C4-2B (cell line): Measurements from ENCODE around the gene MAP1LC3B.

Source experiments
- H3K27ac ChIP-seq: fragments of 450-650 bp; 2 replicates; pipeline ENCODE4 v1.5.1; 2017
- ZFX ChIP-seq: fragments of 450-650 bp; IDR thresholded peaks from 2 replicates; pipeline ENCODE4 v1.6.1; 2017
- TF ChIP-seq, protein P1 (sequence below): fragments of 450-650 bp; conservative IDR thresholded peaks from 2 replicates; pipeline ENCODE4 v1.5.1; 2017; ENCODE audit warnings: mild to moderate bottlenecking

MAP1LC3B gene

DNA sequence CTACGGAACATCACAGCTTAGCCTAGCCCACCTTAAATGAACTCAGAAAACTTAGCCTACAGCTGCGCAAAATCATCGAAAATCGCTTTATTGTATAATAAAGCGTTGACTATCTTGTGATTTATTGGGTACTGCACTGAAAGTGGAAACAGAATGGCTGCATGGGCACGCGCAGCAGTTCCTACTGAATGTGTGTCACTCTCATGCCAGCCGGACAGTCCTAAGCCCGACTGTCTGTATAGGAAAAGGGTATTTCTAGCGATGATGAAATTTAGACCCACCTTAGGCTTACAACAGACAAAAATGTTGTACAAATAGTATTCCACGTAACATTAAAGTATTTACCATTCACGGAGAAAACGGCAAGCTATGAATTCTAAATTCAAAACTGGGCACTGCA, 17.8 kb upstream of the MAP1LC3B start:
- TF ChIP-seq ZFX: no peak
- TF ChIP-seq, protein P1, sequence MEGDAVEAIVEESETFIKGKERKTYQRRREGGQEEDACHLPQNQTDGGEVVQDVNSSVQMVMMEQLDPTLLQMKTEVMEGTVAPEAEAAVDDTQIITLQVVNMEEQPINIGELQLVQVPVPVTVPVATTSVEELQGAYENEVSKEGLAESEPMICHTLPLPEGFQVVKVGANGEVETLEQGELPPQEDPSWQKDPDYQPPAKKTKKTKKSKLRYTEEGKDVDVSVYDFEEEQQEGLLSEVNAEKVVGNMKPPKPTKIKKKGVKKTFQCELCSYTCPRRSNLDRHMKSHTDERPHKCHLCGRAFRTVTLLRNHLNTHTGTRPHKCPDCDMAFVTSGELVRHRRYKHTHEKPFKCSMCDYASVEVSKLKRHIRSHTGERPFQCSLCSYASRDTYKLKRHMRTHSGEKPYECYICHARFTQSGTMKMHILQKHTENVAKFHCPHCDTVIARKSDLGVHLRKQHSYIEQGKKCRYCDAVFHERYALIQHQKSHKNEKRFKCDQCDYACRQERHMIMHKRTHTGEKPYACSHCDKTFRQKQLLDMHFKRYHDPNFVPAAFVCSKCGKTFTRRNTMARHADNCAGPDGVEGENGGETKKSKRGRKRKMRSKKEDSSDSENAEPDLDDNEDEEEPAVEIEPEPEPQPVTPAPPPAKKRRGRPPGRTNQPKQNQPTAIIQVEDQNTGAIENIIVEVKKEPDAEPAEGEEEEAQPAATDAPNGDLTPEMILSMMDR: no peak
- no peak overlapping the region for H3K27ac ChIP-seq

DNA sequence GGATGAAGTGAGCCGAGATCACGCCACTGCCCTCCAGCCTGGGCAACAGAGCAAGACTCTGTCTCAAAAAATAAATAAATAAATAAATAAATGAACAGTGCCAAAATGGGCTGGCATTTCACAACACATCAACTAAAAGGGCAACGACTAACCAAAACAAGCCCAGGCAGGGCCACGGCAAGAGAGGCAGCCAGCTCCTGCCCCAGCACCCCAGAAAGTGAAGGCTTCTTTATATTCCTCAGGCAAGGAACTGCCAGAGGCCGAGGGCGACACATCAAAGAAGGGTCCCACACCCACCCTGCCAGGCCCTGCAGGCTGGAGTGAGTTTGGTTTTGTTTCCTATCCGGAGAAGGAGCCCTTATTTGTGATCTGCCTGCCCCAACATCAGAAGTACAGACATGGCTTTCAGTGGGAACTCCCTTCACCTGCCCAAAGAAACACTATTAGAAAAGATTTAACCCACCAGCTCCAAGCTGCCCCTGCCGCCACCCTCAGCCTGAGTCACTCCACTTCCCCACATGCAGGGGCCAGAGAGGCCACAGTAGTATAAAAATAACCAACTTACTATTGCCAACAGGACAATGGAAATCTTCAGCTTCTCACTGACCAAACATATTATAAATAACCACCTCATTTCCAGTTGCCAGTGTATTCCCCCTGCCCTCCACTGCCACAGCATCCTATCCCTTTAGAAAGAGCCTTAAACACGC, 16.6 kb upstream of the MAP1LC3B start:
- no peak for TF ChIP-seq ZFX
- TF ChIP-seq, protein P1: no peak
- H3K27ac ChIP-seq: no peak overlapping the region

DNA sequence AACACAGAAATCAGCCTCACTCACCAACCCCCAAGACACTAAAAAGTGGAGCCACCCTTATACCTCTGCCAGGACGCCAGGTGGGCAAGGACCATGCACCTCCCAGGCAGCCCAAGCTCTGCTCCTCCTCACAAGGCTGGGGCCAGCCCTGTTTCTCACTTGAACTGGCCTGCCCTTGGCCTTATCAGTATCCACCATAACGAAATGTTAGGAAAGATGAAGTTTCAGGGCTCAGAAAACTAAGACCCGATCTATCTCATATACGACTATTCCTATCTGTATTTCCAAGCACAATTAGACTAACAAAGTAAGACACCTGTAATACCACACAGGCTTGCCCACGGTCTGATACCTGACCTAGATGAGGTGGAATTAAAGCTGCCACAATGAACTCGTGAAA, 15.5 kb upstream of the MAP1LC3B start:
- TF ChIP-seq, protein P1: no peak
- TF ChIP-seq ZFX: no peak
- H3K27ac ChIP-seq: no peak overlapping the region

DNA sequence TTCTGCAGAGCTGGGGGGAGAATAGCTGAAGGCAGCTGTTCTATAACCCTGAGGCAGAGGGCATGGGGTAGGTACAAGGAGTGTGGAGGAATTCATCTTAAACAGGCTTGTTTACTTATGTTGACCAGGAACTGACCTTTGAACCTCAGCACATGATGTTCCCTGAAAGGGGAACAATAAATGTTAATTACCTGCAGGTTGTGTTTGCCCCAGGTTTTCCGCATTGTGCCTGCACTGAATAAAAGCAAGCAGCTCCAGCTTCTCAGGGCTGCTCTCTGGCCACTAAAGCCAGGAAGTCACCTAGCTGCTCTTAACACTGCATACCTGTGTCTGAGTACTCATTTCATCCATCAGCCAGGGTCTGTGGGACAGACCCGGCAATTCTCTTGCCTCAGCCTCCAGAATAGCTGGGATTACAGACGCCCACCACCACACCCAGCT, 12.8 kb upstream of the MAP1LC3B start:
- peak overlapping the region; percentile 44 for H3K27ac ChIP-seq

DNA sequence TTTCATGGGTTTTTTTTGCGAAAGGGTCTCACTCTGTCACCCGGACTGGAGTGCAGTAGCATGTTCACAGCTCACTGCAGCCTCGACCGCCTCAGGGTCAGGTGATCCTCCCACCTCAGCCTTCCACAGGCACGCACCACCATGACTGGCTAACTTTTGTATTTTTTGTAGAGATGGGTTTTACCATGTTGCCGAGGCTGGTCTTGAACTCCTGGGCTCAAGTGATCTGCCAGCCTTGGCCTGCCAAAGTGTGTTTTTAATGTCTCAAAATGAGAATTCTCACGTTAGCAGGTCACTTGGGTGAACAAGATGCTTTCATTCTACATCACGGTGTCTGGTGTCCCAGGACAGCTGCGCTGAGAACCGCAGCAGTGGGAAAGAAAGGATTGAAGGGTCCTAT, 11.7 kb upstream of the MAP1LC3B start:
- H3K27ac ChIP-seq: peak overlapping the region; percentile 44
- no peak for TF ChIP-seq ZFX
- TF ChIP-seq, protein P1: no peak

DNA sequence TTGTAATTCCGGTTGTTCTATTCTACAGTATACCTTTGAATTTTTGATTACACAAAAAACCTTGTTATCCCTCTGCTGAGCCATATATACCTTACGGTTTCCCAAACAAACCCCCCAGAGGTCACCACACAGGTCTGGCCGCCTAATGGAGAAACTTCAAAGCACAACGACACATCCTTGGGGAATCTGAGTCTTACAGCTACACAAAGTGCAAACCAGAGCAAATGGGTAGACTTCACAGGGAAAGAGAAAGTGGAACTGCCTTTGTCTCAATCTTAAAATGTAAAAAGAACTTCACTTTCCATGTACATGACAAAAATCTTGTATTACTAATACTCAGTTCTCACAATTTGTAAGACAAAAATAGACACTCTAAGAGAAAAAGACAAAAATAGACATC, 11.3 kb upstream of the MAP1LC3B start:
- peak overlapping the region; percentile 10; the same call in 1 of the 2 replicates for H3K27ac ChIP-seq
- TF ChIP-seq, protein P1: no peak
- TF ChIP-seq ZFX: no peak

DNA sequence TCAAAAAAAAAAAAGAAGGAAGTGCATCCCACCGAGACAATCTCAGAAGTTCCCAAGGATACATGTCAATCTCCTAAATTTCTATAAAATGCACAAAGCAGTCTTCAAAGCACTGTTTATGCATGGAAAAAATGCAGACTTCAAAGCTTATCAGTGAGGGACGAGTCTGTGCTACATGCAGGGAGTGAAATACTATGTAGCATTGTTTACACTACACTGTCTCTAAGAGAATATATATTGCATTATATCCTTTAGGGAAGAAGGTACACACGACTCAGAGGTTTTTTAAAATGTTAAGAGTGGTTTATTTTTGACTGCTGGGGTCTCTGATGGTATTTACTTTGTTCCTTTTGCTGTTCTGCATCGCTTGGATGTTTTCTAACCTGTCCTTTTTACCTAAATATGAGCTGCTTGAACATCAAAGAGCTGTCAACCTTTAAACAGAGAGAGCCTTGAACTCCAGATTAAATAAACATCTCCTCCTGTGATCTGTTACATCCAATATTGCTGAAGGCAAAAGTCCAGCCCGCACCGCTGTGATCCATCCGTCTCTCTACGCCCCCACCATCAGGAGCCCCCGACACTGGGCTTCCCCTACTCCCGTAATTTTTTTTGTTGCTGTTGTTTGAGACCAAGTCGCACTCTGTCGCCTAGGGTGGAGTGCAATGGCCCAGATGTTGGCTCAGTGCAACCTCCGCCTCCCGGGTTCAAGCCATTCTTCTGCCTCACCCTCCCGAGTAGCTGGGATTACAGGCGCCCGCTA, 9.9 kb upstream of the MAP1LC3B start:
- TF ChIP-seq, protein P1: no peak

More for the DNA sequence above, 9.9 kb upstream of the MAP1LC3B start:
- H3K27ac ChIP-seq: peak overlapping the region; percentile 78
